HG02642 (cell line): ENCODE measurements around the gene ADAMTS13.

ENCODE experiments used
- ATAC-seq: cut with Tn5 transposase; IDR thresholded peaks from one replicate; pipeline ENCODE4 v1.9.1; 2021; ENCODE audit warnings: mild to moderate bottlenecking; ENCODE audit not compliant: unreplicated experiment, poor library complexity

The ADAMTS13 gene

GRCh38 chr9:133468777-133469421 lies 46.7 kb downstream of the ADAMTS13 start:
- ATAC-seq, result no peak

GRCh38 chr9:133470427-133470924 lies 48.3 kb downstream of the ADAMTS13 start:
- ATAC-seq, result no peak

- ATAC-seq, result no peak
Observed at GRCh38 chr9:133470988-133471387, 48.8 kb downstream of the ADAMTS13 start.

GRCh38 chr9:133471551-133472276 lies 49.5 kb downstream of the ADAMTS13 start:
- no peak for ATAC-seq

GRCh38 chr9:133472277-133472645 lies 50.1 kb downstream of the ADAMTS13 start:
- ATAC-seq, result no peak

- ATAC-seq, result no peak
Observed at GRCh38 chr9:133472753-133473378, 50.7 kb downstream of the ADAMTS13 start.

GRCh38 chr9:133473743-133474142 lies 51.6 kb downstream of the ADAMTS13 start:
- no peak for ATAC-seq

GRCh38 chr9:133474215-133474614 lies 52.0 kb downstream of the ADAMTS13 start:
- no peak for ATAC-seq

GRCh38 chr9:133474853-133475252 lies 52.7 kb downstream of the ADAMTS13 start:
- ATAC-seq, result no peak

- no peak for ATAC-seq
Observed at GRCh38 chr9:133475292-133476012, 53.3 kb downstream of the ADAMTS13 start.

- no peak for ATAC-seq
Observed at GRCh38 chr9:133476036-133476931, 54.1 kb downstream of the ADAMTS13 start.

- no peak for ATAC-seq
Observed at GRCh38 chr9:133476941-133477340, 54.8 kb downstream of the ADAMTS13 start.

GRCh38 chr9:133477461-133477860 lies 55.3 kb downstream of the ADAMTS13 start:
- no peak for ATAC-seq

GRCh38 chr9:133477992-133478850 lies 56.1 kb downstream of the ADAMTS13 start:
- ATAC-seq, result peak; percentile 36

- ATAC-seq, result peak; percentile 91
Observed at GRCh38 chr9:133478851-133479711, 56.9 kb downstream of the ADAMTS13 start, which contains the start of gene SLC2A6. SLC2A6 (minus strand) TSS chr9:133479099; CDS start chr9:133479059, 40 bp downstream.

GRCh38 chr9:133483611-133484010 lies 61.4 kb downstream of the ADAMTS13 start:
- no peak for ATAC-seq

- ATAC-seq, result no peak
Observed at GRCh38 chr9:133484671-133485437, 62.7 kb downstream of the ADAMTS13 start.
